ENCODE measurements around the gene ULK1.

GRCh38 chr12:131894981-131895639 is 688 bp downstream of the ULK1 start:
- TF ChIP-seq POLR2AphosphoS5 (IDR thresholded peaks at IDR 0.05) (no peak), EP300 (IDR thresholded peaks at IDR 0.05) (no peak)
